MCF 10A (cell line): ENCODE measurements around the gene CC2D2A. TPM values are rescaled to one million over a fixed set of nuclear protein-coding genes. Genes with fewer than 3 reads are reported as not detected.

Experiments used
- BruUV-seq: library from RNA; stranded (reverse); fragments of 400-500 nt; replicated peaks from 2 replicates; lab custom pipeline; 2021; lab: Mats Ljungman, UMichigan
- CTCF ChIA-PET: fragments of 300-600 bp; sonication (Branson Sonifier 250); formaldehyde crosslinking; extraction: SDS; loops from one replicate; lab custom pipeline; 2021; ENCODE audit warnings: antibody characterized with exemption, inconsistent platforms; lab: Yijun Ruan, JAX
- POLR2A ChIA-PET: fragments of 300-600, 350-650 bp; sonication (Branson Sonifier 250); formaldehyde crosslinking; extraction: SDS; loops from one replicate; lab custom pipeline; 2020; ENCODE audit warnings: antibody characterized with exemption, inconsistent platforms; lab: Yijun Ruan, JAX
- DNase-seq: peaks from one replicate; pipeline ENCODE4 v3.0.0-alpha.2; 2018; ENCODE audit not compliant: unreplicated experiment
- H3K27ac Mint-ChIP-seq: one replicate; pipeline ENCODE4 v1.8.0; 2022; ENCODE audit warnings: mild to moderate bottlenecking, low read depth, mixed read lengths; ENCODE audit not compliant: unreplicated experiment
- H3K27me3 Mint-ChIP-seq: one replicate; pipeline ENCODE4 v1.8.0; 2022; ENCODE audit warnings: mixed read lengths; ENCODE audit not compliant: insufficient read depth, unreplicated experiment
- H3K36me3 Mint-ChIP-seq: one replicate; pipeline ENCODE4 v1.8.0; 2022; ENCODE audit warnings: mild to moderate bottlenecking, moderate library complexity, mixed read lengths; ENCODE audit not compliant: insufficient read depth, unreplicated experiment
- H3K4me1 Mint-ChIP-seq: one replicate; pipeline ENCODE4 v1.8.0; 2022; ENCODE audit warnings: mixed read lengths; ENCODE audit not compliant: insufficient read depth, unreplicated experiment
- H3K4me3 Mint-ChIP-seq: one replicate; pipeline ENCODE4 v1.8.0; 2022; ENCODE audit warnings: mild to moderate bottlenecking, moderate library complexity, mixed read lengths; ENCODE audit not compliant: unreplicated experiment
- H3K9me3 Mint-ChIP-seq: one replicate; pipeline ENCODE4 v1.8.0; 2022; ENCODE audit warnings: mixed read lengths; ENCODE audit not compliant: unreplicated experiment
- intact Hi-C: fragments of 100-400 bp; cut with micrococcal nuclease; formaldehyde crosslinking; loops from 2 replicates; pipeline ENCODE4 v1.14.1; 2022
- total RNA-seq: library from RNA; stranded (reverse); gene quantifications from 2 replicates; pipeline ENCODE4 v1.2.3, GENCODE V29; 2022
- TF ChIP-seq, protein P1 (sequence below): fragments of 200-600 bp; IDR thresholded peaks from one replicate; pipeline ENCODE4 v1.8.0; 2022; ENCODE audit warnings: antibody characterized with exemption, mild to moderate bottlenecking; ENCODE audit not compliant: unreplicated experiment

Gene CC2D2A
- total RNA-seq, 1 experiment from 2014 or later = 8.6 TPM

DNA sequence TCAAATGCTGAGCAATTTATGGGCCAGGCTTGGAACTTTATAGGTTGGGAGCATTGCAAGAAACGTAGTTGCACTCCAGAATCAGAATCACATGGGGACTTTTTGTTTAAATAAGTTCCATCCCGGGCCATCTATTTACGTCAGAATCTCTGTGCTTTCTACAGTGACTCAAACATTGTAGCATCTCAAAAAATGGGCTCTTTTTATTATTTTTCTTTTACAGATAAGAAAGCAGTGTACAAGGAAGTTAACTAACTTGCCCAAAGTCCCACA lies 10.2 kb downstream of the CC2D2A start:
- POLR2A ChIA-PET = interaction anchor here (0.7 to 2.5 kb wide), 18 partner anchors 9 to 709 kb away, joined by 3 to 38 read pairs (median 4); partner anchors contain the start of genes CC2D2A, FAM200B and FBXL5
- Mint-ChIP-seq H3K27ac (no peak overlapping the region), H3K36me3 (peaks cover 9% of the 10 kb centered on the region), H3K9me3 (peaks cover 11% of the 10 kb centered on the region), H3K4me3 (peak overlapping the region; percentile 76), H3K4me1 (peaks cover 13% of the 10 kb centered on the region), H3K27me3 (no peaks in the 10 kb centered on the region)
- TSS peak; percentile 39 for BruUV-seq
- TF ChIP-seq, protein P1, sequence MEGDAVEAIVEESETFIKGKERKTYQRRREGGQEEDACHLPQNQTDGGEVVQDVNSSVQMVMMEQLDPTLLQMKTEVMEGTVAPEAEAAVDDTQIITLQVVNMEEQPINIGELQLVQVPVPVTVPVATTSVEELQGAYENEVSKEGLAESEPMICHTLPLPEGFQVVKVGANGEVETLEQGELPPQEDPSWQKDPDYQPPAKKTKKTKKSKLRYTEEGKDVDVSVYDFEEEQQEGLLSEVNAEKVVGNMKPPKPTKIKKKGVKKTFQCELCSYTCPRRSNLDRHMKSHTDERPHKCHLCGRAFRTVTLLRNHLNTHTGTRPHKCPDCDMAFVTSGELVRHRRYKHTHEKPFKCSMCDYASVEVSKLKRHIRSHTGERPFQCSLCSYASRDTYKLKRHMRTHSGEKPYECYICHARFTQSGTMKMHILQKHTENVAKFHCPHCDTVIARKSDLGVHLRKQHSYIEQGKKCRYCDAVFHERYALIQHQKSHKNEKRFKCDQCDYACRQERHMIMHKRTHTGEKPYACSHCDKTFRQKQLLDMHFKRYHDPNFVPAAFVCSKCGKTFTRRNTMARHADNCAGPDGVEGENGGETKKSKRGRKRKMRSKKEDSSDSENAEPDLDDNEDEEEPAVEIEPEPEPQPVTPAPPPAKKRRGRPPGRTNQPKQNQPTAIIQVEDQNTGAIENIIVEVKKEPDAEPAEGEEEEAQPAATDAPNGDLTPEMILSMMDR = no peak
- CTCF ChIA-PET = interaction anchor here (0.6 to 2.8 kb wide), 48 partner anchors 9 to 1152 kb away, joined by 3 to 49 read pairs (median 4); partner anchors contain the start of genes C1QTNF7 and CC2D2A
- DNase-seq = no peak
- intact Hi-C loops = loop anchor here (1.0 to 5.0 kb wide), 7 partner anchors 170 to 521 kb away; no protein-coding TSS in a partner anchor

DNA sequence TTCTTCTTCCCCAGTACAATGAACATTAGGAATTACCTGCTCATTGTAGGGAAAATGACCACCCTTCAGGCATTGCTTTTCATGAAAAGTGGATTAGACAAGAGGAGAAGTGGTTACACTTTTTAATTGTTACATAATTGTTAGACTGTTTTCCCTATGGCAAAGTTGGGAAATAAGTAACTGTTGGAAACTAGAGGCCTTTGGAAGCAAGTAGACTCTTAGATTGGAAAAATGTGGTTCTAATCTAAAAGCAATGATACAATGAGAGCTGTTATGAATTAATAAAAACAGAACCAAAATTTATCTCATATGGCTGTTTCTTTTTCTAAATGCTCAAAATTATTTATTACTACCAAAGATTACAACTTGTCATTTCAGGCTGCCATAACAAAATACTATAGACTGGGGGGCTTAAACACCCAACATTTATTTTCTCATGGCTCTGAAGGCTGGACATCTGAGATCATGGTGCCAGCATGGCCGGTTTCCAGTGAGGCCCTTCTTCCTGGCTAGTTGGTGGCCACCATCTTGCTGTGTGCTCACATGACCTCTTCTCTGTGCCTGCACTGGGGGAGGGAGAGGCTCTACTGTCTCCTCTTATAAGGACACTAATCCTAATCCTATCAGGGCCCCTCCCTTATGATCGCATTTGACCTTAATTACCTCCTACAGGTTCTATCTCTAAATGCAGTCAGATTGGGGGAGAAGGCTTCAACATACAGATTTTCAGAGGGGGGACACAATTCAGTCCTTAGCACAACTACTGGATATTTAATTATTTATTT lies 12.5 kb downstream of the CC2D2A start:
- peaks cover 17% of the 10 kb centered on the region for H3K9me3 Mint-ChIP-seq
- POLR2A ChIA-PET = no interaction called here
- intact Hi-C loops = no loop called here
- H3K4me3 Mint-ChIP-seq = no peak overlapping the region
- DNase-seq = no peak
- BruUV-seq = no TSS peak
- CTCF ChIA-PET = no interaction called here
- TF ChIP-seq, protein P1 = no peak
- peaks cover 13% of the 10 kb centered on the region for H3K4me1 Mint-ChIP-seq
- H3K36me3 Mint-ChIP-seq = peaks cover 16% of the 10 kb centered on the region
- no peaks in the 10 kb centered on the region for H3K27me3 Mint-ChIP-seq
- H3K27ac Mint-ChIP-seq = no peak overlapping the region

DNA sequence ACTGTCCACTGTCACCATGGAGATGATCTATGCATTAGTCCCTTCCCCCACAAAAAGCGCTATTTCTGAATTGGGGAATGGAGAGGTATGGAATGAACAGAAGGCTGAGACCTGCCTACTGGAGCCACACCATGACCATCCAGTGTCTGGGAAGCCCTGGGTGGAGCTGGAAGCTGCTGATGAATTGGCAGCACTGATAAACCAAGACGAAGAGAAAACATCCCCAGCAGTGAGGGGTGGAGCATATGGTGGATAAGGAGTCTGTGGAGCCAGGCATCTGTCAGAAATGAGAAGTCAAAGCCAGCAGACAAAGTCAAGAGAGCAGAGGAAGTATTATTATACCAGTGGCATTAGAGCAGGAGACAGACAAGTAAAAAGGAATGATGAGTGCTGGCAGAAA lies 13.2 kb downstream of the CC2D2A start:
- H3K36me3 Mint-ChIP-seq = peaks cover 16% of the 10 kb centered on the region
- no peak for DNase-seq
- no TSS peak for BruUV-seq
- TF ChIP-seq, protein P1 = no peak
- H3K9me3 Mint-ChIP-seq = peaks cover 23% of the 10 kb centered on the region
- H3K4me1 Mint-ChIP-seq = peaks cover 13% of the 10 kb centered on the region
- ChIA-PET POLR2A (no interaction called here), CTCF (no interaction called here)
- H3K27ac Mint-ChIP-seq = no peak overlapping the region
- intact Hi-C loops = no loop called here
- no peaks in the 10 kb centered on the region for H3K27me3 Mint-ChIP-seq
- H3K4me3 Mint-ChIP-seq = no peak overlapping the region

DNA sequence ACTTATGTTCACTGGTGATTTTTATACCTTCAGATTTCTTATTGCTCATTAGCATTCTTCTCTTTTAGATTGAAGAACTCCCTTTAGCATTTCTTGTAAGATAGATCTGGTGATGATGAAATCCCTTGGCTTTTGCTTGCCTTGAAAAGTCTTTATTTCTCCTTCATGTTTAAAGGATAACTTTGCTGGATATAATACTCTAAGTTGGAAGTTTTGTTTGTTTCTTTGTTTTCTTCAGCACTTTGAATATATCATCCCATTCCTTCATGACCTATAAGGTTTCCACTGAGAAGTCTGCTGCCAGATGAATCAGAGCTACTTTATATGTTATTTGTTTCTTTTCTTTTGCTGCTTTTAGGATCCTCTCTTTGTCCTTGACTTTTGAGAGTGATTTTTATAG lies 18.5 kb downstream of the CC2D2A start:
- ChIA-PET CTCF (interaction anchor here (0.7 to 1.2 kb wide), 5 partner anchors 9 to 296 kb away, joined by 3 to 4 read pairs (median 3); no protein-coding TSS in a partner anchor), POLR2A (interaction anchor here (1.2 kb wide), 1 partner anchor 16 kb away, joined by 3 read pairs; no protein-coding TSS in a partner anchor)
- intact Hi-C loops = no loop called here
- H3K4me3 Mint-ChIP-seq = no peak overlapping the region
- H3K27me3 Mint-ChIP-seq = no peaks in the 10 kb centered on the region
- H3K4me1 Mint-ChIP-seq = peaks cover 7% of the 10 kb centered on the region
- no TSS peak for BruUV-seq
- peaks cover 32% of the 10 kb centered on the region for H3K9me3 Mint-ChIP-seq
- H3K27ac Mint-ChIP-seq = no peak overlapping the region
- DNase-seq = no peak
- TF ChIP-seq, protein P1 = no peak
- H3K36me3 Mint-ChIP-seq = peaks cover 7% of the 10 kb centered on the region
